Liver (tissue), 3 donors: ENCODE measurements around the gene WEE1.

Source experiments
- ATF3 ChIP-seq: IDR thresholded peaks from 2 replicates; pipeline ENCODE4 v1.6.1; 2016; ENCODE audit warnings: antibody characterized with exemption
- CTCF ChIP-seq: fragments of 150-350 bp; IDR thresholded peaks from 2 replicates; pipeline ENCODE4 v1.5.1; 2017; ENCODE audit warnings: improper control_type of control experiment, low read depth, low read length; ENCODE audit not compliant: missing input control
- EGR1 ChIP-seq, 2 donors: IDR thresholded peaks; 2 replicates each; pipeline ENCODE4 v1.6.1; 2016 to 2018; ENCODE audit warnings: antibody characterized with exemption in 2 of 2, low read depth in 2 of 2
- FOXA1 ChIP-seq: IDR thresholded peaks from 2 replicates; pipeline ENCODE4 v1.6.1; 2016; ENCODE audit warnings: antibody characterized with exemption
- JUND ChIP-seq, 2 donors: IDR thresholded peaks; 2 replicates each; pipeline ENCODE4 v1.6.1; 2016; ENCODE audit warnings: antibody characterized with exemption in 2 of 2
- MAX ChIP-seq: IDR thresholded peaks from 2 replicates; pipeline ENCODE4 v1.6.1; 2016; ENCODE audit warnings: antibody characterized with exemption
- RAD21 ChIP-seq, 2 donors: IDR thresholded peaks; 2 replicates each; pipeline ENCODE4 v1.6.1; 2016; ENCODE audit warnings: antibody characterized with exemption in 2 of 2, mild to moderate bottlenecking in 2 of 2
- REST ChIP-seq: IDR thresholded peaks from 2 replicates; pipeline ENCODE4 v1.6.1; 2016; ENCODE audit warnings: antibody characterized with exemption, mild to moderate bottlenecking
- RXRA ChIP-seq, 2 donors: IDR thresholded peaks; 2 replicates each; pipeline ENCODE4 v1.6.1; 2017 to 2018; ENCODE audit warnings: antibody characterized with exemption in 2 of 2, mild to moderate bottlenecking in 1 of 2
- SP1 ChIP-seq: IDR thresholded peaks from 2 replicates; pipeline ENCODE4 v1.6.1; 2018; ENCODE audit warnings: antibody characterized with exemption, mild to moderate bottlenecking
- TAF1 ChIP-seq: conservative IDR thresholded peaks from 2 replicates; pipeline ENCODE4 v1.6.1; 2016; ENCODE audit warnings: antibody characterized with exemption, mild to moderate bottlenecking
- YY1 ChIP-seq: IDR thresholded peaks from 2 replicates; pipeline ENCODE4 v1.6.1; 2016; ENCODE audit warnings: antibody characterized with exemption, mild to moderate bottlenecking
- donor health status: healthy.
- donor health status: healthy.

GRCh38 chr11:9600644-9601036 is 27.2 kb downstream of the WEE1 start:
- TF ChIP-seq CTCF: no peak
- no peak for TF ChIP-seq YY1
- TF ChIP-seq MAX: no peak
- TF ChIP-seq RAD21 (IDR thresholded peaks at IDR 0.05): no peak
- TF ChIP-seq SP1: no peak
- no peak for TF ChIP-seq REST
- no peak for TF ChIP-seq ATF3
- no peak for TF ChIP-seq FOXA1
- no peak for TF ChIP-seq RXRA (IDR thresholded peaks at IDR 0.05)
- no peak for TF ChIP-seq TAF1
- TF ChIP-seq EGR1 (IDR thresholded peaks at IDR 0.05; ENCODE audit: low read depth in 2 of 2): no peak
- no peak for TF ChIP-seq JUND (IDR thresholded peaks at IDR 0.05)
